Subcutaneous adipose tissue (tissue), 4 donors: ENCODE results near the gene ARAP3. TPM values are rescaled to one million over a fixed set of nuclear protein-coding genes. Genes with fewer than 3 reads are reported as not detected.

Experiments used
- total RNA-seq, 4 donors: library from RNA; depleted of rRNA; stranded (reverse); fragments of >200 nt; gene quantifications; one replicate each; pipeline ENCODE4 v1.1.0, GENCODE V29; 2016
- TF ChIP-seq, protein P1 (sequence below): fragments of 450-650 bp; IDR thresholded peaks from one replicate; pipeline ENCODE4 v1.5.1; 2016; ENCODE audit warnings: low read depth, mild to moderate bottlenecking, control low read depth, antibody characterized with exemption, moderate library complexity

Gene ARAP3
- total RNA-seq, 4 donors from 2014 or later: 3.7 to 17.3 (median 5.1) TPM

GRCh38 chr5:141608557-141608956 is 73.5 kb downstream of the ARAP3 start:
- TF ChIP-seq, protein P1, sequence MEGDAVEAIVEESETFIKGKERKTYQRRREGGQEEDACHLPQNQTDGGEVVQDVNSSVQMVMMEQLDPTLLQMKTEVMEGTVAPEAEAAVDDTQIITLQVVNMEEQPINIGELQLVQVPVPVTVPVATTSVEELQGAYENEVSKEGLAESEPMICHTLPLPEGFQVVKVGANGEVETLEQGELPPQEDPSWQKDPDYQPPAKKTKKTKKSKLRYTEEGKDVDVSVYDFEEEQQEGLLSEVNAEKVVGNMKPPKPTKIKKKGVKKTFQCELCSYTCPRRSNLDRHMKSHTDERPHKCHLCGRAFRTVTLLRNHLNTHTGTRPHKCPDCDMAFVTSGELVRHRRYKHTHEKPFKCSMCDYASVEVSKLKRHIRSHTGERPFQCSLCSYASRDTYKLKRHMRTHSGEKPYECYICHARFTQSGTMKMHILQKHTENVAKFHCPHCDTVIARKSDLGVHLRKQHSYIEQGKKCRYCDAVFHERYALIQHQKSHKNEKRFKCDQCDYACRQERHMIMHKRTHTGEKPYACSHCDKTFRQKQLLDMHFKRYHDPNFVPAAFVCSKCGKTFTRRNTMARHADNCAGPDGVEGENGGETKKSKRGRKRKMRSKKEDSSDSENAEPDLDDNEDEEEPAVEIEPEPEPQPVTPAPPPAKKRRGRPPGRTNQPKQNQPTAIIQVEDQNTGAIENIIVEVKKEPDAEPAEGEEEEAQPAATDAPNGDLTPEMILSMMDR: no peak

- TF ChIP-seq, protein P1: no peak
These were observed 74.0 kb downstream of the ARAP3 start for GRCh38 chr5:141608046-141608445.

DNA sequence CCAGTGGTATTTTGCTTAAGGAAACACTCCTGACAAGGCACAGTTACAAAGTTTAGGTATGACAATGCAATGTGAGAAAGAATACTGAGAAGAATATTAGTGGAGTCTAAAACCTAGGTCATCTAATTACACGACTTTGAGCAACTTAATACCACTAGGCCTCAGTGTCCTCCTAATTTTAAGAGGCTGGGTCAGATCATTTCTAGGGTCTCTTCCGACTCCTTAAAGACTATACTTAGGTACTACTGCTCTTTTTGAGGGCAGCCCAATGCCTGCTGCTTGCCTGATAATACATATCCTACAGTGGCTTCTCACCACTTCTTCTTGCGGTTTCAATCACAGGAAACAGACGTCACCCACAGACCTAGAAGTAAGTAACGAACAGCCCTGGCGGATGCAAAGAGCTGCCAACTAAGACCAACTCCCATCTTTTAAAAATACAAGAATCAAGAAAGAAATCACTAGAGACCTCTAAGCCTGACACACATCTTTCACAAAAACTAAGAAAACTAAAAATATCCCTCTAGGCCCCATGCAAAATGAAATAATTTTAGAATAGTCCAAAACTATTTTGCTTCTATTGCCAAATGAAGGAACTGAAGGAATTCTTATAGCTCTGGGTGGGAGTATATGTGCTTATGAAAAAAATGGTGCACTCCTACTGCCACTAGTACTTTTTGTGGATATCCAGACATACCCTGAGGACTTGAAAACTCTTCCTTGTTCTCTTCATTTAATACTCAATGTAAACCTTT is 76.3 kb downstream of the ARAP3 start:
- TF ChIP-seq, protein P1: no peak

- TF ChIP-seq, protein P1: no peak
These were observed 77.9 kb downstream of the ARAP3 start for GRCh38 chr5:141603923-141604717.

Other genes with a start within 250 kb of the ARAP3 start
- 10 to 100 TPM; 16.5 to 35.4 (median 30.4) TPM for gene PCDHGC3, start 206.3 kb downstream of the ARAP3 start, total RNA-seq
- 10 to 100 TPM in 1 of 4 donors, 1 to 10 TPM in 3; 1.0 to 10.9 (median 1.9) TPM for gene PCDHGC4, start 197.2 kb downstream of the ARAP3 start, total RNA-seq
- gene PCDHGC5, start 193.1 kb downstream of the ARAP3 start, total RNA-seq: 1 to 10 TPM in 2 of 4 donors, under 1 TPM in 2; 0.82 to 1.8 (median 1.2) TPM
- gene DIAPH1, start 63.2 kb downstream of the ARAP3 start, total RNA-seq: 10 to 100 TPM; 48.2 to 65.0 (median 55.0) TPM
- 10 to 100 TPM; 37.7 to 49.1 (median 40.3) TPM for gene HDAC3, start 45.4 kb downstream of the ARAP3 start, total RNA-seq
- 1 to 10 TPM in 2 of 4 donors, under 1 TPM in 2; 0.49 to 1.9 (median 1.4) TPM for gene RELL2, start 45.2 kb downstream of the ARAP3 start, total RNA-seq
- 10 to 100 TPM in 3 of 4 donors, 1 to 10 TPM in 1; 4.4 to 23.1 (median 16.3) TPM for gene FCHSD1, start 30.8 kb downstream of the ARAP3 start, total RNA-seq
- 10 to 100 TPM in 3 of 4 donors, 1 to 10 TPM in 1; 9.5 to 96.8 (median 19.6) TPM for gene PCDH1, start 196.2 kb upstream of the ARAP3 start, total RNA-seq
- gene DELE1, start 241.6 kb upstream of the ARAP3 start, total RNA-seq: 10 to 100 TPM; 46.3 to 88.9 (median 77.6) TPM